CD8-positive, alpha-beta memory T cell (primary cell): Measurements from ENCODE around the gene TNIP1. TPM values are rescaled to one million over a fixed set of nuclear protein-coding genes. Genes with fewer than 3 reads are reported as not detected.

Source experiments
- CTCF ChIA-PET: fragments of 350-600 bp; sonication (Branson Sonifier 250); formaldehyde crosslinking; loops from one replicate; lab custom pipeline; 2021; ENCODE audit warnings: antibody characterized with exemption; lab: Charles Lee
- POLR2A ChIA-PET: fragments of 350-600 bp; sonication (Branson Sonifier 250); formaldehyde crosslinking; loops from one replicate; lab custom pipeline; 2021; ENCODE audit warnings: antibody characterized with exemption; lab: Charles Lee
- DNase-seq, 5 donors: peaks; one replicate each; pipeline versions ENCODE4 v3.0.0 to v3.0.0-alpha.2; 2020 to 2022; ENCODE audit warnings: mixed read lengths in 1 of 5
- H3K27ac ChIP-seq: one replicate; pipeline ENCODE4 v1.7.0; 2013; ENCODE audit warnings: low read depth, mild to moderate bottlenecking, low read length, moderate library complexity
- H3K27me3 ChIP-seq: 2 replicates; pipeline ENCODE4 v1.7.0; 2013; ENCODE audit warnings: low read length, mild to moderate bottlenecking; ENCODE audit not compliant: insufficient read depth, poor library complexity, severe bottlenecking
- H3K36me3 ChIP-seq: 2 replicates; pipeline ENCODE4 v1.7.0; 2013; ENCODE audit warnings: mild to moderate bottlenecking, low read length, moderate library complexity; ENCODE audit not compliant: insufficient read depth
- H3K4me1 ChIP-seq: 2 replicates; pipeline ENCODE4 v1.7.0; 2013; ENCODE audit warnings: mild to moderate bottlenecking, low read length, moderate library complexity; ENCODE audit not compliant: insufficient read depth
- H3K4me3 ChIP-seq: 2 replicates; pipeline ENCODE4 v1.7.0; 2013; ENCODE audit warnings: mild to moderate bottlenecking, low read length
- H3K9me3 ChIP-seq: 2 replicates; pipeline ENCODE4 v1.7.0; 2013; ENCODE audit warnings: mild to moderate bottlenecking, low read length
- H3K27ac Mint-ChIP-seq, 8 donors: one replicate each; pipeline ENCODE4 v1.8.0; 2020 to 2021; ENCODE audit warnings: mixed read lengths in 8 of 8, mild to moderate bottlenecking in 6 of 8, inconsistent platforms in 3 of 8, moderate library complexity in 3 of 8
- H3K27me3 Mint-ChIP-seq, 2 donors: one replicate each; pipeline ENCODE4 v1.8.0; 2020 to 2021; ENCODE audit warnings: mixed read lengths in 2 of 2, mild to moderate bottlenecking in 1 of 2, moderate library complexity in 1 of 2
- H3K36me3 Mint-ChIP-seq, 3 donors: one replicate each; pipeline ENCODE4 v1.8.0; 2020 to 2021; ENCODE audit warnings: mixed read lengths in 3 of 3, inconsistent platforms in 1 of 3, mild to moderate bottlenecking in 1 of 3
- H3K4me1 Mint-ChIP-seq, 3 donors: one replicate each; pipeline ENCODE4 v1.8.0; 2020 to 2021; ENCODE audit warnings: mixed read lengths in 3 of 3, inconsistent platforms in 1 of 3, mild to moderate bottlenecking in 1 of 3
- H3K4me3 Mint-ChIP-seq, 7 donors: one replicate each; pipeline ENCODE4 v1.8.0; 2020 to 2021; ENCODE audit warnings: mixed read lengths in 7 of 7, mild to moderate bottlenecking in 6 of 7, moderate library complexity in 4 of 7, inconsistent platforms in 2 of 7
- H3K9me3 Mint-ChIP-seq, 5 donors: one replicate each; pipeline ENCODE4 v1.8.0; 2020 to 2022; ENCODE audit warnings: mixed read lengths in 5 of 5, mild to moderate bottlenecking in 3 of 5, moderate library complexity in 2 of 5, inconsistent platforms in 1 of 5
- polyA plus RNA-seq: library from polyadenylated mRNA; unstranded; fragments of 300-500 nt; fragmentation: Illumina TruSeq; gene quantifications from one replicate; pipeline ENCODE4 v1.2.3, GENCODE V29; 2021
- total RNA-seq, 2 experiments: library from RNA; stranded (reverse); gene quantifications; one replicate each; pipeline ENCODE4 v1.2.3, GENCODE V29; 2021

Gene TNIP1
- total and polyA plus RNA-seq, 3 experiments from 2014 or later, result 62.4 to 213 (median 212) TPM

- peak overlapping the region in 1 of 8 donors; percentile 17 for H3K27ac Mint-ChIP-seq
- CTCF ChIA-PET, result no interaction called here
- Histone ChIP-seq H3K4me1 (no peaks in the 10 kb centered on the region), H3K4me3 (no peak overlapping the region), H3K27me3 (no peaks in the 10 kb centered on the region), H3K9me3 (no peaks in the 10 kb centered on the region), H3K27ac (no peak overlapping the region), H3K36me3 (peaks cover 43% of the 10 kb centered on the region)
- no peak overlapping the region for H3K4me3 Mint-ChIP-seq
- peaks cover 3 to 5% (median 3%) of the 10 kb centered on the region in 3 donors for H3K4me1 Mint-ChIP-seq
- H3K36me3 Mint-ChIP-seq, result peaks cover 0 to 86% (median 17%) of the 10 kb centered on the region in 3 donors
- H3K27me3 Mint-ChIP-seq, result no peaks in the 10 kb centered on the region
- no peak for DNase-seq
- H3K9me3 Mint-ChIP-seq, result no peaks in the 10 kb centered on the region
- POLR2A ChIA-PET, result no interaction called here
Observed at GRCh38 chr5:151029179-151030055, 51.4 kb downstream of the TNIP1 start.

- ChIA-PET POLR2A (no interaction called here), CTCF (interaction anchor here (1.5 kb wide), 1 partner anchor 23 kb away, joined by 5 read pairs; no protein-coding TSS in a partner anchor)
- Histone ChIP-seq H3K27ac (no peak overlapping the region), H3K36me3 (peaks cover 36% of the 10 kb centered on the region), H3K4me3 (no peak overlapping the region), H3K4me1 (no peaks in the 10 kb centered on the region), H3K9me3 (no peaks in the 10 kb centered on the region), H3K27me3 (no peaks in the 10 kb centered on the region)
- H3K9me3 Mint-ChIP-seq, result no peaks in the 10 kb centered on the region
- DNase-seq, result no peak
- no peaks in the 10 kb centered on the region for H3K27me3 Mint-ChIP-seq
- H3K4me3 Mint-ChIP-seq, result no peak overlapping the region
- H3K36me3 Mint-ChIP-seq, result peaks cover 0 to 82% (median 13%) of the 10 kb centered on the region in 3 donors
- peaks cover 3 to 10% (median 6%) of the 10 kb centered on the region in 3 donors for H3K4me1 Mint-ChIP-seq
- peak overlapping the region in 2 of 8 donors; percentile 7 to 58 for H3K27ac Mint-ChIP-seq
Observed at GRCh38 chr5:151028717-151029116, 52.1 kb downstream of the TNIP1 start.

GRCh38 chr5:151027961-151028479, 52.8 kb downstream of the TNIP1 start:
- Histone ChIP-seq H3K36me3 (peaks cover 36% of the 10 kb centered on the region), H3K4me3 (no peak overlapping the region), H3K27me3 (no peaks in the 10 kb centered on the region), H3K4me1 (no peaks in the 10 kb centered on the region), H3K9me3 (no peaks in the 10 kb centered on the region), H3K27ac (no peak overlapping the region)
- DNase-seq, result no peak
- Mint-ChIP-seq H3K27me3 (no peaks in the 10 kb centered on the region), H3K4me1 (peaks cover 3 to 10% (median 6%) of the 10 kb centered on the region in 3 donors), H3K36me3 (peaks cover 0 to 75% (median 13%) of the 10 kb centered on the region in 3 donors), H3K4me3 (no peak overlapping the region), H3K9me3 (no peaks in the 10 kb centered on the region), H3K27ac (peak overlapping the region in 3 of 8 donors; percentile 29 to 76 (median 47))
- ChIA-PET CTCF (interaction anchor here (1.5 kb wide), 1 partner anchor 23 kb away, joined by 5 read pairs; no protein-coding TSS in a partner anchor), POLR2A (no interaction called here)

- CTCF ChIA-PET, result no interaction called here
Observed at GRCh38 chr5:151026679-151027078, 54.2 kb downstream of the TNIP1 start.

DNA sequence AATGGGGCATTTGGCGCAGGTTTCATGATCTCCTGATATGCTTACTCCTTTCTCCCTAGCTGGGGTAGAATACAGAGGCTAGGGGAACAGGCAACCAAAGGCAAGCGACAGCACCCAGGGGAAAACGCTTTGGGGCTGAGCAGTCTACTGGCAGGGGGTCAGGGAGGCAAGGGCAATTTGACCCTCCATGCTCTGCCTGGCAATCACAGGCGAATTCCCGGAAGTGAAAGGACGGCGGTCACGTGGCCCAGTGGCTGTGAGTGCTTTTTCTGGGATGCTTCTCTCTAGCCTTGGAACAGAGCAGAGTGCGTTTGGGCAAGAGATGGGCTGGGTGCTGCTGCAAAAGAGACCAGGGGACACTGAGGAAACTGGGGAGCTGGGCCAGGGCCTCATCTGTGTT, 54.7 kb downstream of the TNIP1 start:
- H3K9me3 ChIP-seq, result no peaks in the 10 kb centered on the region
- ChIA-PET POLR2A (no interaction called here), CTCF (no interaction called here)
- H3K27ac ChIP-seq, result no peak overlapping the region
- H3K27me3 ChIP-seq, result no peaks in the 10 kb centered on the region
- Mint-ChIP-seq H3K27me3 (no peaks in the 10 kb centered on the region), H3K36me3 (peaks cover 0 to 57% (median 7%) of the 10 kb centered on the region in 3 donors), H3K9me3 (no peaks in the 10 kb centered on the region), H3K4me3 (no peak overlapping the region), H3K4me1 (peaks cover 12 to 23% (median 16%) of the 10 kb centered on the region in 3 donors), H3K27ac (no peak overlapping the region)
- DNase-seq, result no peak
- H3K36me3 ChIP-seq, result peaks cover 20% of the 10 kb centered on the region
- peaks cover 4% of the 10 kb centered on the region for H3K4me1 ChIP-seq
- H3K4me3 ChIP-seq, result no peak overlapping the region

More at GRCh38 chr5:151026679-151027078, 54.2 kb downstream of the TNIP1 start:
- peaks cover 10 to 17% (median 13%) of the 10 kb centered on the region in 3 donors for H3K4me1 Mint-ChIP-seq
- H3K27me3 Mint-ChIP-seq, result no peaks in the 10 kb centered on the region
- peaks cover 0 to 63% (median 10%) of the 10 kb centered on the region in 3 donors for H3K36me3 Mint-ChIP-seq
- no peaks in the 10 kb centered on the region for H3K27me3 ChIP-seq
- H3K9me3 Mint-ChIP-seq, result no peaks in the 10 kb centered on the region
- H3K27ac Mint-ChIP-seq, result no peak overlapping the region
- no peaks in the 10 kb centered on the region for H3K9me3 ChIP-seq
- no peak overlapping the region for H3K27ac ChIP-seq
- peaks cover 26% of the 10 kb centered on the region for H3K36me3 ChIP-seq
- no peak for DNase-seq
- no peaks in the 10 kb centered on the region for H3K4me1 ChIP-seq
- peak overlapping the region in 1 of 7 donors; percentile 11 for H3K4me3 Mint-ChIP-seq
- no peak overlapping the region for H3K4me3 ChIP-seq
- POLR2A ChIA-PET, result no interaction called here

DNA sequence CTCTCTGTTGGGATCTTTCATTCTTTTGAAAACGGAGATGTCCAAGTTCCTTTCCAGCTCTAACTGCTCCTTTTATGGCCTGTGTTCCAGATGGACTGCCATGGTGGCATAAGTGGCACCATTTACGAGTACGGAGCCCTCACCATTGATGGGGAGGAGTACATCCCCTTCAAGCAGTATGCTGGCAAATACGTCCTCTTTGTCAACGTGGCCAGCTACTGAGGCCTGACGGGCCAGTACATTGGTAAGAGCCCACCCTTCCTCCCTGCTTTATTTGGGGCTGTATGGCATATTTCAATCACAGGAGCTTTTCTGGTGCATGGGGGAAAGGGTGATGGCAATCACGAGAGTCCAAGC, 55.6 kb downstream of the TNIP1 start:
- H3K27ac ChIP-seq, result no peak overlapping the region

GRCh38 chr5:151024440-151025249, 56.2 kb downstream of the TNIP1 start:
- peak overlapping the region in 2 of 8 donors; percentile 13 to 47 for H3K27ac Mint-ChIP-seq
- POLR2A ChIA-PET, result no interaction called here

More for the DNA sequence above, 55.6 kb downstream of the TNIP1 start:
- Mint-ChIP-seq H3K27me3 (no peaks in the 10 kb centered on the region), H3K4me3 (no peak overlapping the region), H3K36me3 (peaks cover 0 to 48% (median 6%) of the 10 kb centered on the region in 3 donors), H3K9me3 (no peaks in the 10 kb centered on the region), H3K4me1 (peaks cover 17 to 29% (median 22%) of the 10 kb centered on the region in 3 donors), H3K27ac (no peak overlapping the region)
- H3K4me3 ChIP-seq, result no peak overlapping the region
- peaks cover 10% of the 10 kb centered on the region for H3K4me1 ChIP-seq
- DNase-seq, result no peak
- POLR2A ChIA-PET, result no interaction called here
- H3K27me3 ChIP-seq, result no peaks in the 10 kb centered on the region
- peaks cover 12% of the 10 kb centered on the region for H3K36me3 ChIP-seq
- H3K9me3 ChIP-seq, result no peaks in the 10 kb centered on the region
- CTCF ChIA-PET, result interaction anchor here (0.7 kb wide), 1 partner anchor 91 kb away, joined by 3 read pairs; no protein-coding TSS in a partner anchor

More at GRCh38 chr5:151024440-151025249, 56.2 kb downstream of the TNIP1 start:
- no peak overlapping the region for H3K27ac ChIP-seq
- no peaks in the 10 kb centered on the region for H3K9me3 ChIP-seq
- Mint-ChIP-seq H3K27me3 (no peaks in the 10 kb centered on the region), H3K9me3 (no peaks in the 10 kb centered on the region), H3K4me1 (peaks cover 21 to 35% (median 27%) of the 10 kb centered on the region in 3 donors), H3K4me3 (no peak overlapping the region), H3K36me3 (peaks cover 0 to 42% (median 6%) of the 10 kb centered on the region in 3 donors)
- H3K36me3 ChIP-seq, result peaks cover 9% of the 10 kb centered on the region
- no peaks in the 10 kb centered on the region for H3K27me3 ChIP-seq
- H3K4me1 ChIP-seq, result peaks cover 10% of the 10 kb centered on the region
- no peak overlapping the region for H3K4me3 ChIP-seq
- CTCF ChIA-PET, result no interaction called here
- no peak for DNase-seq
